CD4-positive, alpha-beta T cell treated with Interleukin-6 for 4 hours (primary cell): ENCODE results near the gene TAT.
"Not testable (repeated sequence)": the region's sequence is repeated elsewhere in the genome, so short reads cannot be mapped to it uniquely, and the experiment has no call there.

Experiments used
- DNase-seq: peaks from one replicate; pipeline ENCODE4 v3.0.0-alpha.2; 2020; ENCODE audit warnings: mixed read lengths

Gene TAT

DNA sequence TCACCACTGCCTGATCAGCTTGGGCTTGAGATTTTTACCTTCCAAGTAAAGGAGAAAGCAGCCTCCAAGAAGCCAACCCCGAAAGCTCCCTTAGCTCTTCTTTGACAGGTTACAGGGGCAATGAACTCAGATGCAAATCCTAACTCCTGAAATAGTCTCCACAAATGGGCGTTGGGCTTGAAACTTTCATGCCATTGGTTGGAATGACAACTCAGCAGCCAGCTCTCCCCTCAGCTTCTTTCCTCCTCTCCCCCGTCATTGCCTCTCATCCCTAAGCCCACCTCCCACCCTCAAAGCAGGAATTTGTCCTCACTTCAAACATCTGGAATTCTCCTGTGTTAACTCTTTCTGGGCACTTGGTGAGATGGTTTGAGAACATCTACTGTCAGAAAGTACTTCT lies at the start of gene TAT:
Gene TAT (minus strand): TSS at position 122 of the 400 bp plus-strand sequence. CDS start 677 bp downstream, outside the sequence.
- DNase-seq: no peak

DNA sequence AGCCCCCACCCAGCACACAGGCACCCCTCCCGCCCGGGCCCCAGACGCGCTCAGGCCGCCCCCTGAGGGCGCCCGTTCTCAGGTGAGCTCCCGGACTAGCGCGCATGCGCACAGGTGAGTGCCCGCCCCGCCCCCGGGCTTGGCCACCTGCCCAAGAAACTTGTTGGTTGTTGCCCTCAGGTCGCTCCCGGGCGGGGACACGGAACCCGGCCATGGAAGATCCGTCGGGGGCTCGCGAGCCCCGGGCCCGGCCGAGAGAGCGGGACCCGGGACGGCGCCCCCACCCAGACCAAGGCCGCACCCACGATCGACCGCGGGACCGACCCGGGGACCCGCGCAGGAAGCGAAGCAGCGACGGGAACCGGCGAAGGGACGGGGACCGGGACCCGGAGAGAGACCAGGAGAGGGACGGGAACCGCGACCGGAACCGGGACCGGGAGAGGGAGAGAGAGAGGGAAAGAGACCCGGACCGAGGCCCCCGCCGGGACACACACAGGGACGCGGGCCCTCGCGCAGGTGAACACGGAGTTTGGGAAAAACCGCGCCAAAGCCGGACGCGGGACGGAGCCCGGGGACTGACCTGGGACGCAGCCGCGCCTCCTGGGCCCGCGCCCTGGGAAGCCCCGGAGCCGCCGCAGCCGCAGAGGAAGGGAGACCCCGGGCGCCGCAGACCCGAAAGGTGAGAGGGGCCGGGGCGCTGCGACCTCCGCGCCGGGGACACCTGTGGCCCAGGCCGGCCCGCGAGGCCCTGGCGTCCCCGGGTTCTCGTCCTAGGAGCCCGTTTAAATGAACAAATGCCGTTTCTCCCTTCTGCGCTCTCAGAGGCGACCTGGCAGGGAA lies 49.3 kb upstream of the TAT start, which contains the start of gene MARVELD3:
Gene MARVELD3 (plus strand): TSS at position 167 of the 840 bp plus-strand sequence. CDS start 46 bp downstream, at position 213.
- peak; percentile 43 for DNase-seq

DNA sequence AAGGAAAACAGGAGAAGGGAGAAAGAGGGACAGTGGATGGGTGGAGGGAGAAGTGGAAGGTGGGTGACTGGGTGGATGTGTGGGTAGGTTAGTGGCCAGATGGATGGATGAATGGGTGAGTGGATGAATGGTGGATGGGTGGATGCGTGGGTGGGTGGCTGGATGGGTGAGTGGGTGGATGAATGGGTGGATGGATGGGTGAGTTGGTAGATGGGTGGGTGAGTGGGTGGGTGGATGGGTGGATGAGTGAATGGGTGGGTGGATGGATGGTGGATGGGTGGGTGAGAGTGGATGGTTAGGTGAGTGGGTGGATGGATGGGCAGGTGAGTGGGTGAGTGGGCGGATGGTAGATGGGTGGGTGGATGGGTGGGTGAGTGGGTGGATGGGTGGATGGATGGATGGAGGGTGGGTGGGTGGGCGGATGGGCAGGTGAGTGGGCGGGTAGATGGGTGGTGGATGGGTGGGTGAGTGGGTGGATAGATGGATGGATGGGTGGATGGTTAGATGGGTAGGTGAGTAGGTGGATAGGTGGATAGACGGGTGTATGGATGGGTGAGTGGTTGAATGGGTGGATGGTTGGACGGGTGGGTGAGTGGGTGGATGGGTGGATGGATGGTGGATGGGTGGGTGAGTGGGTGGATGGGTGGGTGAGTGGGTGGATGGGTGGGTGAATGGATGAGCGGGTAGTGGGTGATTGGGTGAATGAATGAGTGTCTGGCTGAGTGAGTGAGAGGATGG lies 48.4 kb upstream of the TAT start:
- no peak for DNase-seq

DNA sequence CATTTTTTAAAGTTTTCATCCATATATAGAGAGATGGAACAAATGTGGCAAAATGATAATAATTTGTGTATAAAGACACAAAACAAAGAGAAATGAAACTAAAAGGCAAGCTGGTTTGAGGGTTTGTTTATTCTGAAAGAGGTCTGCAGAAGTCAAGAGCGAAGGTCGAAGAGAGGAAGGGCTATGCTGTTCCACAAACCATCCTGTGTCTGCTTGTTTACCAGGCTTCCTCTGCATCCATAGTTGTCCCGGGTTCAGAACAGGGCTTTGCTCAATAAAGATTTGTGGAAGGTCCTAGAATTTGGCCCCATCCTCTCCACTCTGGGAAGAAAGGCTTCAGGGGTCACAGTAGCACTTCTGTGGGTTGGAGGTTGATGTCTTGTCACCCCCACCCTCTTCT lies 46.7 kb upstream of the TAT start:
- DNase-seq: no peak

- DNase-seq: no peak
Measured at GRCh38 chr16:71622088-71622487, 45.2 kb upstream of the TAT start.

- DNase-seq: no peak
Measured at GRCh38 chr16:71618429-71618828, 41.5 kb upstream of the TAT start.

- DNase-seq: not testable (repeated sequence)
Measured at GRCh38 chr16:71614956-71615355, 38.1 kb upstream of the TAT start.

- DNase-seq: peak; percentile 83
Measured at GRCh38 chr16:71610936-71611871, 34.3 kb upstream of the TAT start.

DNA sequence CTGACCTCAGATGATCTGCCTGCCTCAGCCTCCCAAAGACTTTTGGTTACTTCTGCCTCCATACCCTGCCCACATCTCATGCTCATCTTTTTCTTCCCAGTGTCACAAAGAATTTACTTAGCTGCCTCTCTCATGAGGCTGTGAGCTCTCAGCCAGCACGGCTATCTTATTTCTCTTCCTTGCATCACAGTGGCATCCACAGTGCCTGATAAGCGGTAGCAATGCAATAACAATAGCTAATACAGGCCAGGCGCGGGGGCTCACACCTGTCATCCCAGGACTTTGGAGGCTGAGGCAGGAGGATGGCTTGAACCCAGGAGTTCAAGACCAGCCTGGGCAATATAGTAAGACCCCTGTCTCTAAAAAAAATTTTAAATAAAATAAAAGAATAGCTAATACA lies 33.6 kb upstream of the TAT start:
- no peak for DNase-seq

DNA sequence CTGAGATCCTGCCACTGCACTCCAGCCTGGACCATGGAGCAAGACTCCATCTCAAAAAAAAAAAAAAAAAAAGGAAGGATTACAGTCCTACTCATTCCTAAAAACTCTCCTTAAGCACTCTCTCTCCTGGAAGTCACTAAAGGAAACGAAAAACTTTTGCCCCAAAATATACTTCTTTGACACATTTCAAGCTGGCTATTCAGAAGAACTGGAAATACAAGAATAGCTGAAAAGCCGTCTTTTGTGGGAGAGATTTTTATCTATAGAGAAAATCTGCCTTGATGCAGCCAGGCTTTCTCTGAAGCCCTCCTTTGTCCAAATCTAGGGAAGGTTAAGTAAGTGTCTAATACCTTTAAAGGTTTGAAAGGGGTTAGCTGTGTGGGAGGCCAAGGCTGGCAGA lies 32.2 kb upstream of the TAT start:
- DNase-seq: no peak

DNA sequence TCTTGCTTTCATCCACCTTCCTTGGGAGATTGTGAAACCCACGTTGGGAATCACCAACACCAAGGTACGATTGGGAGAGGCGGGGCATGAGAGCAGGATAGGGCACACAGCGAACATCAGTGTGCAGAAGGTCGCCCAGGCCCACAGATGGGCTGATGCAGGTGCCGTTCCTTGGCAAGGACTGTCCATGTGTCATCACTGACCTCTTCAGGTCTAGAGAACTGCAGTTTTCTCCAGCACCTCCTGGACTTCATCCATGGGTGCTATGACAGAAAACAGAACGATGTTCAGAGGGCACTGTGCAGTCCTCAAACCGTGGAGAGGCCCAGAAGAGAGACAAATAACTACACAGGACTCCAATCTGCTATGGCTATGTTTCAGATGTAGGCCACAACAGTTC lies 23.9 kb upstream of the TAT start:
- no peak for DNase-seq

GRCh38 chr16:71598426-71598825 lies 21.5 kb upstream of the TAT start:
- not testable (repeated sequence) for DNase-seq

DNA sequence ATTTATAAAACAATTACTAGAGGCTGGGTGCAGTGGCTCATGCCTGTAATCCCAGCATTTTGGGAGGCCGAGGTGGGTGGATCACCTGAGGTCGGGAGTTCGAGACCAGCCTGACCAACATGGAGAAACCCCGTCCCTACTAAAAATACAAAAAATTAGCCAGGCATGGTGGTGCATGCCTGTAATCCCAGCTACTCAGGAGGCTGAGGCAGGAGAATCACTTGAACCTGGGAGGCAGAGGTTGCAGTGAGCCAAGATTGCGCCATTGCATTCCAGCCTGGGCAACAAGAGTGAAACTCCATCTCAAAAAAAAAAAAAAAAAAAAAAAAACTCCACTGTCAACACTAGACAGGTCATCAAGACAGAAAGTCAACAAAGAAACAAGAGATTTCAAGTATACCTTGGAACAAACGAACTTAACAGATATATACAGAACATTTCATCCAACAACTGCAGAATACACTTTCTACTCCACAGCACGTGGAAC lies 18.5 kb upstream of the TAT start:
- not testable (repeated sequence) for DNase-seq

- no peak for DNase-seq
Measured at GRCh38 chr16:71594000-71594646, 17.2 kb upstream of the TAT start.

DNA sequence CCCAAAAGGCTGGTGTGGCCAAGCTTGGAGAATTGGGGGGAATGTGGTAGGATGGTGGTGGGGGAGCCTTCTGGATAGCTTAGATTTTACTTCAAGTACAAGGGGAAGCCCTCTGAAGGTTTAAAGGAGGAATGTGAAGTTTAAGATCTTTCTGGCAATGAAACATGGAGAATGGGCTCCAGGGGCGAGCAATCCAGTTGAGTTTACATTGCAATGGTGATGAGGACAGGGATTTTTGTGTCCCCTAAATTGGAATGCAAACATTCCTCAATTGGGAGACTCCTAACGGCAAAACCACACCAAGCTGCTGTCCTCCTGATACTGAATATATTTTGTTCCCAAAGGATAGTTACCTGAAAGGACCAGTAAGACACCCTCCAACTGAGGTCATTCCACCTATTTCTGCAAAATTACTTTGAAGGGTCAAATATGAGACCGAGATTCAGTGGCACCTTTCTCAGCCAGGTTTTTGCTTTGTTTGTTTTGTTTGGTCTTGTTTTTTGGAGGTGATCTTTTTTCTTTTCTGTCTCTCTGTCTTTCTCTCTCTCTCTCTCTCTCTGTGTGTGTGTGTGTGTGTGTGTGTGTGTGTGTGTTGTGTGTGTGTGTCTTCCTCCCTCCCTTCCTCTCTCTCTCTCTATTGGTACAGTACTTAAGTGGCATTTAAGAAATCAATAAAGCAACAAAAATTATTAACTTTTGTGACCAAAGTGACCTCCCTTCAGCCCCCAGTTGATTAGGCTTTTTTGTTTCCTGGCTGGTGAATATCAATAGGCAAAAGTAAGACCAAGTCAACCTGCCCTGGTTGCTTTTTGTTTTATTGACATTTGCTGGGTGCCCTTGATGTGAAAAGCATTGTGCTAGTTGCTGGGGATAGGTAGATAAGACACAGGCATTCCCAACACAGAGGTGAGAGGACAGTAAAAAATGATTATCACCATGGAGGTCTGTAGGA lies 16.4 kb upstream of the TAT start:
- DNase-seq: no peak

DNA sequence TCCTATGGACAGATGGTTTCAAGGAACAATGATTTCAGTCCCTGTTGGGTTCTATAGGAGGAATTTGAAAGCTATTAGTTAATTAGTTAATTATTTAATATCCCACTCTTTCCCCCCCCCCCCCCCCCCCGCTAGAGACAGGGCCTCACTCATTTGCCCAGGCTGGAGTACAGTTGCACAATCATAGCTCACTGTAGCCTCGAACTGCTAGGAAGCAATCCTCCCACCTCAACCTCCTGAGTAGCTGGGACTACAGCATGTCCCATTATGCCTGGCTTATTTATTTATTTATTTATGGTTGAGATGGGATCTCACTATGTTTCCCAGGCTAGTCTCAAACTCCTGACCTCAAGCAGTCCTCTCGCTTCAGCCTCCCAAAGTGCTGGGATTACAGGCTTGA lies 15.0 kb upstream of the TAT start:
- DNase-seq: no peak

- DNase-seq: no peak
Measured at GRCh38 chr16:71590584-71590983, 13.7 kb upstream of the TAT start.

DNA sequence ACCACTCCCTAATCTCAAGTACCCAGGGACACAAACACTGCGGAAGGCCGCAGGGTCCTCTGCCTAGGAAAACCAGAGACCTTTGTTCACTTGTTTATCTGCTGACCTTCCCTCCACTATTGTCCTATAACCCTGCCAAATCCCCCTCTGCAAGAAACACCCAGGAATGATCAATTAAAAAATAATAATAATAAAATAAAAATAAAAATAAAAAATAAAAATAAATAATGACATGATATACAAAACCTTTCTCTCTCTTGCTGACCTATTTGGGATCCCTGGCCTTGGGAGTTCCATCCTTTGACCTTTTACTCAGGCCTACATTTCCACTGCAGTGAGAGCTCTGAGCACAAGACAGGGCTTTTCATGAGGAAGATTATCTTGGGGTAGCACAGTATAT lies 13.2 kb upstream of the TAT start:
- not testable (repeated sequence) for DNase-seq

DNA sequence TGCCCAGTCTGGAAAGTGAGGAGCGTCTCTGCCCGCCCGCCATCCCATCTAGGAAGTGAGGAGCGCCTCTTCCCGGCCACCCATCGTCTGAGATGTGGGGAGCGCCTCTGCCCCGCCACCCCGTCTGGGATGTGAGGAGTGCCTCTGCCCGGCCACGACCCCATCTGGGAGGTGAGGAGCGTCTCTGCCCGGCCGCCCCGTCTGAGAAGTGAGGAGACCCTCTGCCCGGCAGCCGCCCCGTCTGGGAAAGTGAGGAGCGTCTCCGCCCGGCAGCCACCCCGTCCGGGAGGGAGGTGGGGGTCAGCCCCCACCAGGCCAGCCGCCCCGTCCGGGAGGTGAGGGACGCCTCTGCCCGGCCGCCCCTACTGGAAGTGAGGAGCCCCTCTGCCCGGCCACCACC lies 12.4 kb upstream of the TAT start:
- DNase-seq: not testable (repeated sequence)

GRCh38 chr16:71585318-71585703 lies 8.4 kb upstream of the TAT start:
- no peak for DNase-seq
